NCI-H748 (cell line): Measurements from ENCODE around the gene TBC1D22A.
"Not testable (repeated sequence)": the region's sequence is repeated elsewhere in the genome, so short reads cannot be mapped to it uniquely, and the experiment has no call there.

ENCODE experiments used
- DNase-seq: peaks from one replicate; lab custom pipeline; 2025; ENCODE audit not compliant: unreplicated experiment; lab: John Stamatoyannopoulos, UW

The TBC1D22A gene

GRCh38 chr22:46810856-46811786 lies 48.7 kb downstream of the TBC1D22A start:
- no peak for DNase-seq

DNA sequence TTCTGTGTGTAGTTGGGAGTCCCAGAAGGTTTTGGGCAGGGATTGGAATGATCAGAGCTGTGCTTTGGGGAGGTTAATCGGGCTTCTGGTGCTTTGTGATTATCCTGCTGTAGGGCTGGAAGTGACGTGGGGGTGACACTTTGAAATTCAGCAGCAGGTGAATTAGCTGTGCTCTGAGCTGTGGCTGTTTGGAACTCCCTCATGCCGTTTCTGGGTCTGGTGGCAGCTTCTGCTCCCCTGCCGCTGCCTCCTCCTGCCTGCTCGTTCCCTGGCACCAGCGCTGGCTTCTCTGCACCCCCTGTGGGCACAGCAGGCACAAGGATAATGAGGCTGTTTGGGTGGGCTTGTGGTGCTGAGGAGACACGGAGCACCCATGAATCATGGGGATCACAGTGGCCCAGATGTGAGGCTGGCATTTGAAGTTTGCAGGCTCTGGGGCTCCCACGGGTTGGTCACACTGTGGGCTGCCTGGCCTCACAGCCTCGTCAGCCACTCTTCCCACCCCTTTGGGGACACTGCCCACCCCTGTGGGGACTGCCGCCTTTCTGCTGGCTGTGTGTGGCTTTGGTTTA lies 49.7 kb downstream of the TBC1D22A start:
- no peak for DNase-seq

- DNase-seq, result no peak
Observed at GRCh38 chr22:46812788-46813187, 50.3 kb downstream of the TBC1D22A start.

GRCh38 chr22:46813816-46814597 lies 51.6 kb downstream of the TBC1D22A start:
- no peak for DNase-seq

GRCh38 chr22:46815132-46815531 lies 52.7 kb downstream of the TBC1D22A start:
- DNase-seq, result no peak

- DNase-seq, result no peak
Observed at GRCh38 chr22:46815559-46815895, 53.1 kb downstream of the TBC1D22A start.

DNA sequence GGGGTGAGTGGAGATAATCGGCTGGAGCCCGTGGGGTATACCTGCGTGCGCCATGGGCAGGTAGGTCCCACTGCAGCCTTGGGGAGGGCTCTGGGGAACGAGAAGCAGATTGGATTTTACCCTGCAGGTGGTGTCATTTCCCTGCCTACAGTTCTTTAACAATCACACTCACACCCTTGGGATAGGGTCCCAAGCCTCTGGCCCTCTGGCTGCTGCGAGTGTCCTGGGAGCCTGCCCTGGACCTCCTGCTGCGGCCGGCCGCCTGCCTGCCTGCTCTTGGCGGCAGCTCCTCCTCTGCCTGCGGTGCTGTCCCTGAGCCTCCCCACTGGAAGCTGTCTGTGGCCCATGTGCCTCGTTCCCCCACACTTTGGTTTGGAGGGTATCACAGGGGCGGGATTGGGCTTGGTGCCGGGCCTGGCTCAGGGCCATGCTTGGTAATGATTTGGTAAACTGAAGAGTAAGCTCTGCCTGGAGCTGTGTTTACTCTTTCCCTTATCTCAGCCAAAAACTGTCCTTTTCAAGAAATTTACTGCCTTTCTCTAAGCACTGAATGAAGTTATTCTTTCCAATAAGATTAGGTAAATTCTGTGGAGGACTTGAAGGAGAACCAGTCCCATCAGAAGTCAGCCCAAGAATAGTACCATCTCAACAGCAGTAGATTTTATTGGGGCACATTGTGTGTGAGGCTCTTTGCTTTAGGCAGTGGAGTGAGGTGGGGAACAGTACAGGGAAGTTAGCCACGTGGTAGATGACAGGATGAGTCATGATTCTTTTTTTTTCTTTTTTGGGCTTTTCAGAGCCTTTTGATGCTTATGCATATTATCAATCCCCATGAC lies 53.7 kb downstream of the TBC1D22A start:
- DNase-seq, result no peak

- DNase-seq, result not testable (repeated sequence)
Observed at GRCh38 chr22:46817390-46817789, 54.9 kb downstream of the TBC1D22A start.

DNA sequence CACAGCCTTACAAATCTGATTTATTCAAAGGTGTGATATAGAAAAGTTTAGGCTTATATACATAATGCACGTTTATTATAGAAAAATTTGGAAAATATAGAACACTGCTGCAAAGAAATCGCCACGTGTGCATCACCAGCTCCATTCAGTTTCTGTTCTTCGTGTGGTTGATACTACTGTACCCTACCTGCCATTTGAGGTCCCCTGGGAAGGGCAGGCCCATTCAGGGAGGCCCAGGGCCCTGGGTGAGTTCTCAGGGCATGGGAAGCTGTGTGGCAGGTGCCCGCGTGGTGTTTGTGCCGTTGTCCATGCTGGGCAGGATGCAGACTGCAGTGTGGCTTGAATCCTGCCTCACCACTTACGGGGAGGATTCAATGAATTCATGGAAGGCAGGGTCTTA lies 60.8 kb downstream of the TBC1D22A start:
- no peak for DNase-seq

GRCh38 chr22:46823654-46824053 lies 61.2 kb downstream of the TBC1D22A start:
- no peak for DNase-seq

- no peak for DNase-seq
Observed at GRCh38 chr22:46824344-46824909, 62.0 kb downstream of the TBC1D22A start.

DNA sequence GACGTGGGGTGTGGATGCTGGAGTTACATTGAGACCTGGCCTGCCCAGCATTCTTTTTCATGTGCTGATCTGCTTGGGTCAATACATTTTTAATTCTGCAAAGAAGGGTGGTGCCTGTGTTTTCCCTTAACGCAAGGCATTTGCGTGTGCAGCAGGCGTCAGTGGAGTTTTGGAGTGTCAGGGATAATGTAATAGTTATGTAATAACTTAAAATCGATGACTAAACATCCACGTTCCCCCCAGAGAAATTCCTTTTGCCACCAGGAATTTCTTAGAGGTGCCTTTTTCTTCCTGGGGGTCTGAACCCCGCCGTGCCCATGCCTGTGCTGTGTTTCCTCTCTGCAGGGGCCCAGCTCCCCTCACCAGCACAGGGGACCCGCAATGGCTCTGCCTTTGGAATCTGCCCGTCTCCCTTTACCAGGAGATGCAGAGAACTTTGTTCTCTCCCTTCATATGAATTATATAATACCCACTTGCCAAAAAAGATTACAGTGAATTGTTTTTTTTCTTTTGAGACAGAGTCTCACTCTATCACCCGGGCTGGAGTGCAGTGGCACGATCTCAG lies 62.6 kb downstream of the TBC1D22A start:
- DNase-seq, result no peak

GRCh38 chr22:46826438-46827135 lies 64.1 kb downstream of the TBC1D22A start:
- DNase-seq, result no peak

DNA sequence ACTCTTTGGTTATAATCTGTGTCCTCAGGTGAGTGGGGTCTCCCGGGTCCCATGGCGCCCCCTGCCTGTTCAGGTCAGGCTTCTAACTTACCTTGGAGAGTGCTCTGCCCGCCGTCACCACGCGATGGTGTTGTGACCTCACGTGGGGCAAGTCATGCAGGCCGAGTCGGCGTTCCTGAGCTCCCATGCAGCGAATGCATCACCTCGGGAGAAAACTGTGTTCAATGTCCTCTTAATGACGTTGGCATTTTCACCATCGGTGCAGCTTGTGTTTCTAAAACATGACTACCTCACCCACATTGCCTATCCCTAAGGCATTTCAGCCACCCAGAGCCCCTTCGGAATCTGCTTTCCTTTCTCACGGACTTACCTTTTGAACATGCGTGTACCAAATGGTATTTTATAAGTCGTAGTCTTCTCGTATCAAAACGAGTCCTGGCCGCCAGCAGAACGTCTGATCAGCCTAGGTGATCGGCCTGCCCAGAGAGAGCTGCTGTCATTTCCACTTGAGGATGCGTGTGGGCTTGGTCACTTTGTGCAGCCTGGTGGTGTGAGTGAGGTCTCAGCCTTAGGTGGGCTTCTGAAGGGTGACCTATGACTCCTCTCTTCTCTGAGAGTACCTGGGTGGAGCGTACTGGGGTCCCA lies 64.8 kb downstream of the TBC1D22A start:
- DNase-seq, result no peak

- no peak for DNase-seq
Observed at GRCh38 chr22:46827781-46828180, 65.3 kb downstream of the TBC1D22A start.

GRCh38 chr22:46828323-46828900 lies 66.0 kb downstream of the TBC1D22A start:
- DNase-seq, result no peak

- DNase-seq, result no peak
Observed at GRCh38 chr22:46829117-46829891, 66.9 kb downstream of the TBC1D22A start.
